ENCODE data around the gene TBC1D24. TPM values are rescaled to one million over a fixed set of nuclear protein-coding genes. Genes with fewer than 3 reads are reported as not detected.
A peak's percentile ranks its signal among the peaks of the same experiment; 100 is the strongest.

Gene TBC1D24
- total and polyA plus RNA-seq, 9 of the 15 experiments (the other 6 are each of a cell fraction or from before 2014, with no cell fraction given) = 1.7 to 22.6 (median 7.2) TPM

GRCh38 chr16:2459647-2460390, 15.1 kb upstream of the TBC1D24 start, which contains the start of gene TEDC2 (continued):
- TF ChIP-seq, protein P1, sequence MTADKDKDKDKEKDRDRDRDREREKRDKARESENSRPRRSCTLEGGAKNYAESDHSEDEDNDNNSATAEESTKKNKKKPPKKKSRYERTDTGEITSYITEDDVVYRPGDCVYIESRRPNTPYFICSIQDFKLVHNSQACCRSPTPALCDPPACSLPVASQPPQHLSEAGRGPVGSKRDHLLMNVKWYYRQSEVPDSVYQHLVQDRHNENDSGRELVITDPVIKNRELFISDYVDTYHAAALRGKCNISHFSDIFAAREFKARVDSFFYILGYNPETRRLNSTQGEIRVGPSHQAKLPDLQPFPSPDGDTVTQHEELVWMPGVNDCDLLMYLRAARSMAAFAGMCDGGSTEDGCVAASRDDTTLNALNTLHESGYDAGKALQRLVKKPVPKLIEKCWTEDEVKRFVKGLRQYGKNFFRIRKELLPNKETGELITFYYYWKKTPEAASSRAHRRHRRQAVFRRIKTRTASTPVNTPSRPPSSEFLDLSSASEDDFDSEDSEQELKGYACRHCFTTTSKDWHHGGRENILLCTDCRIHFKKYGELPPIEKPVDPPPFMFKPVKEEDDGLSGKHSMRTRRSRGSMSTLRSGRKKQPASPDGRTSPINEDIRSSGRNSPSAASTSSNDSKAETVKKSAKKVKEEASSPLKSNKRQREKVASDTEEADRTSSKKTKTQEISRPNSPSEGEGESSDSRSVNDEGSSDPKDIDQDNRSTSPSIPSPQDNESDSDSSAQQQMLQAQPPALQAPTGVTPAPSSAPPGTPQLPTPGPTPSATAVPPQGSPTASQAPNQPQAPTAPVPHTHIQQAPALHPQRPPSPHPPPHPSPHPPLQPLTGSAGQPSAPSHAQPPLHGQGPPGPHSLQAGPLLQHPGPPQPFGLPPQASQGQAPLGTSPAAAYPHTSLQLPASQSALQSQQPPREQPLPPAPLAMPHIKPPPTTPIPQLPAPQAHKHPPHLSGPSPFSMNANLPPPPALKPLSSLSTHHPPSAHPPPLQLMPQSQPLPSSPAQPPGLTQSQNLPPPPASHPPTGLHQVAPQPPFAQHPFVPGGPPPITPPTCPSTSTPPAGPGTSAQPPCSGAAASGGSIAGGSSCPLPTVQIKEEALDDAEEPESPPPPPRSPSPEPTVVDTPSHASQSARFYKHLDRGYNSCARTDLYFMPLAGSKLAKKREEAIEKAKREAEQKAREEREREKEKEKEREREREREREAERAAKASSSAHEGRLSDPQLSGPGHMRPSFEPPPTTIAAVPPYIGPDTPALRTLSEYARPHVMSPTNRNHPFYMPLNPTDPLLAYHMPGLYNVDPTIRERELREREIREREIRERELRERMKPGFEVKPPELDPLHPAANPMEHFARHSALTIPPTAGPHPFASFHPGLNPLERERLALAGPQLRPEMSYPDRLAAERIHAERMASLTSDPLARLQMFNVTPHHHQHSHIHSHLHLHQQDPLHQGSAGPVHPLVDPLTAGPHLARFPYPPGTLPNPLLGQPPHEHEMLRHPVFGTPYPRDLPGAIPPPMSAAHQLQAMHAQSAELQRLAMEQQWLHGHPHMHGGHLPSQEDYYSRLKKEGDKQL (CRISPR knock-in tag; IDR thresholded peaks at IDR 0.05; ENCODE audit: borderline replicate concordance) = no peak
- TF ChIP-seq CREB3L1 (IDR thresholded peaks at IDR 0.05; ENCODE audit: borderline replicate concordance, low read depth) (peak; percentile 48; the same call in 1 of the 2 replicates), ZNF165 (CRISPR knock-in tag; IDR thresholded peaks at IDR 0.05; ENCODE audit: borderline replicate concordance) (no peak), SETDB1 (IDR thresholded peaks at IDR 0.05; ENCODE audit: low read length) (no peak), EGR1 (conservative IDR thresholded peaks at IDR 0.05) (peak; percentile 45; the same call in 1 of the 2 replicates), ZBTB5 (IDR thresholded peaks at IDR 0.05) (no peak), TCFL5 (CRISPR knock-in tag; conservative IDR thresholded peaks at IDR 0.05) (no peak), CTCFL (IDR thresholded peaks at IDR 0.05; ENCODE audit: borderline replicate concordance, insufficient read depth, low read depth, low read length, poor library complexity, severe bottlenecking) (no peak), SMC3 (conservative IDR thresholded peaks at IDR 0.05; ENCODE audit: insufficient read depth, low read depth, low read length) (no peak)
- TF ChIP-seq, protein P2, sequence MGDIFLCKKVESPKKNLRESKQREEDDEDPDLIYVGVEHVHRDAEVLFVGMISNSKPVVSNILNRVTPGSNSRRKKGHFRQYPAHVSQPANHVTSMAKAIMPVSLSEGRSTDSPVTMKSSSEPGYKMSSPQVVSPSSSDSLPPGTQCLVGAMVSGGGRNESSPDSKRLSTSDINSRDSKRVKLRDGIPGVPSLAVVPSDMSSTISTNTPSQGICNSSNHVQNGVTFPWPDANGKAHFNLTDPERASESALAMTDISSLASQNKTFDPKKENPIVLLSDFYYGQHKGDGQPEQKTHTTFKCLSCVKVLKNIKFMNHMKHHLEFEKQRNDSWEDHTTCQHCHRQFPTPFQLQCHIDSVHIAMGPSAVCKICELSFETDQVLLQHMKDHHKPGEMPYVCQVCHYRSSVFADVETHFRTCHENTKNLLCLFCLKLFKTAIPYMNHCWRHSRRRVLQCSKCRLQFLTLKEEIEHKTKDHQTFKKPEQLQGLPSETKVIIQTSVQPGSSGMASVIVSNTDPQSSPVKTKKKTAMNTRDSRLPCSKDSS (IDR thresholded peaks at IDR 0.05; ENCODE audit: low read depth, partially characterized antibody) = no peak
